HG03103 (cell line): ENCODE results near the gene SMAD9.

Experiments used
- ATAC-seq: cut with Tn5 transposase; IDR thresholded peaks from one replicate; pipeline ENCODE4 v1.9.1; 2021; ENCODE audit warnings: low read depth; ENCODE audit not compliant: unreplicated experiment

SMAD9 gene

DNA sequence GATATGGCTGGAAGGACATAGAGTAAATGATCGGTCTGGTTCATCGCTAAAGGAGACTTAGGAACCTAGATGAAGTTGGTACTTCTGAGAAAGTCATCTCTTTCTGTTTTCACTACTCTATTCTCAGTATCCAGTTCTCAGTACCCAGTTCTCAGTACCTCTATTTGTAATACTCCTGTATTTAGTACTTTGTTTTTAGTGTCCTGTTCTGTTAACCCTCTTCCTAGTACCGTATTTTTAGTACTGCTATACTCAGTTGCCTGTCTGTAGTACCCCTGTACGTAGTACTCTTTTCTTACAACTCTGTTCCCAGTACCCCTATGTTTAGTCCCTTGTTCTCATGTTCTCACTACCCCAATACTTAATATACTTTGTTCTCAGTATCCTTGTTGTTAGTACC, 99.8 kb downstream of the SMAD9 start:
- peak; percentile 42 for ATAC-seq

DNA sequence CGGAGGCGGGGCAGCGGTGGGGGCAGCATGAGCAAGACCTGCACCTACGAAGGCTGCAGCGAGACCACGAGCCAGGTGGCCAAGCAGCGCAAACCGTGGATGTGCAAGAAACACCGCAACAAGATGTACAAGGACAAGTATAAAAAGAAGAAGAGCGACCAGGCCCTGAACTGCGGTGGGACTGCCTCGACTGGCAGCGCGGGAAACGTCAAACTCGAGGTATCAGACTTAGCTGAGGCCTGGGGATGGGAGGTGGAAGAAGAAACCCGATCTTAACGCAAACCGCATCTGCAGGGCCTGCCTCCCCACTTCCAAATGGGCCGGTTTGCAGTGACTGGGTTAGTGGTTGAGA, 100.3 kb downstream of the SMAD9 start:
- peak; percentile 7 for ATAC-seq

DNA sequence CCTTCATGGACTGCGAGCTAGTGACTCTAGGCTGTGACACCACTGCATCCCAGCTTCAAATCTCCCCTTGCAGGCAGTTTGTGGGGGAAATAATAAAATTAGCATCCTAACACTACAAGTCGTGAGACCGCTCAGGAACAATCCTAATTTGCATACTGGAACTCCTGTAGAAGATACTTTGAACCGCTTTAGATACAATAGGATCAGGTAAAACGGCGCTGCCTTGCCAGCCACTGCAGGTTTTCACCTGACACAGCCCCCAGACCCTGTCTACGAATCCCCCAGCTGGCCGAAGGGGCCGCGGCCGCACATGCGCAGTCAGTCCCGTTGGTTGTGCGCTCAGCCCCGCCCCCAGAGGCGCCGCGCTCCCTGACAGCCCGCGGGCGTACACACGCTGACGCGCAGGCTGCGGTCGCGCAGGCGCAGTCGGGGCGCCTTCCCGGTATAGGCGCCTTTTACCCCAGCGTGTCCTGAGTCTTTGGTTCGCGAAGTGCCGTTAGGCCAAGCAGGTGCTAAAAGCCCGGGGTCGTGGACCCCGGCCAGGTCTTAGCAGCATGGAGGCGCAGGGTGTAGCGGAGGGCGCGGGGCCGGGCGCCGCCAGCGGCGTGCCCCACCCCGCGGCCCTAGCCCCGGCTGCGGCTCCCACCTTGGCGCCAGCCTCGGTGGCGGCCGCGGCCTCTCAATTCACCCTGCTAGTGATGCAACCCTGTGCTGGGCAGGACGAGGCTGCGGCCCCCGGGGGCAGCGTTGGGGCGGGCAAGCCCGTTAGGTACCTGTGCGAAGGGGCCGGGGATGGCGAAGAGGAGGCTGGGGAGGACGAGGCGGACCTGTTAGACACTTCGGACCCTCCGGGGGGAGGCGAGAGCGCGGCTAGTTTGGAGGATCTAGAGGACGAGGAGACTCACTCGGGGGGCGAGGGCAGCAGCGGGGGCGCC, 101.0 kb downstream of the SMAD9 start, which contains the start of gene RFXAP:
Gene RFXAP, plus strand, starts transcription at position 419 of the 935 bp plus-strand sequence. Its CDS starts 136 bp downstream, at position 555.
- ATAC-seq = peak; percentile 82

DNA sequence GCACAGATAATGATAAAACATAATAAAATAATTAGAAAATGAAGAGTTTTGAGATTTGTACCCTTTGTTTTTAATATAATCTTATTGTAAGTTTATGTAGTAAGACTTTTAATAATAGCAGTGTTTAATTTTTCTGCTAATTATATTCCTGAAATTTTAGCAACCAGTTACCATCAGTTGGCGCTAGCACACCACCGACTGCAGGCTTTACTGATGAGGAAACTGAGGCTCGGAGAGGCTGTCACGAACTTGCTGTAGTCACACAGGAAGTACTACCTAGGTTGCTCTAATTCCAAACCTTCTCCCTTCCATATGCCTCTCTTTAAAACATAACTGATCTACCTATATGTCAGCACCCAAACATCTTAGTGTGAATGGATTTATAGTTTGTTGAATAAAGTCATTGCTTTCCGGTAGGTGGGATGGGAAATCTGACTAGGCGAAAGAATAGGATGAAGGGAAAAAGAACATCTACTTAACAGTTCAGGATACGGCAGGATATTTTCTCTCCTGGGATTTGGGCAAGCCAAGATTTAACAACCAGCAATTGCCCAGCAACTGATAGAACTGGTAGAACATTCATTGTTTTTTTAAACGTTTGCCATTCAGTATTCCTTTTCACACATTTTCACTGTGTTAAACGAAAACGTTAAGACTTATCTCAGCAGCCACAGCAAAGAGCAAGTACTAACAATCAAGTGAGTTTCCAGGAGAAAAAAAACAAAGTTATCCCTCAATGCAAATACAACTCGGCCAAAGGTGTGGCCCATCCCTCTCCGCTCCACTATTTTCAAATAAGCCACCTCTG, 101.8 kb downstream of the SMAD9 start:
- no peak for ATAC-seq

DNA sequence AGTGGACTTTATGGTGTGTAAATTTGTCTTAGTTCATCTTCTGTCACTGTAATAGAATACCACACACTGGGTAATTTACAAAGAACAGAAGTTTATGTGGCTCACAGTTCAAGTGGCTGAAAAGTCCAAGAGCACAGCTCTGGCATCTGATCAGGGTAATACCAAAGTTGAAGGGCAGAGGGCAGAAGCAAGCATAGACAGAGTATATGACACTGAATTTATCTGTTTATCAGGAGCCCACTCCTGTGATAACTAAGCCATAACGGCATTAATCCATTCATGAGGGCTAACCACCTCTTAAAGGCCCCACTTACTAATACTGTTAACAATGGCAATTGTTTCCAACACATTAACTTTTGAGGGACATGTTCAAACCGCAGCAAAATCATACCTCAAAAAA, 105.0 kb downstream of the SMAD9 start:
- no peak for ATAC-seq

DNA sequence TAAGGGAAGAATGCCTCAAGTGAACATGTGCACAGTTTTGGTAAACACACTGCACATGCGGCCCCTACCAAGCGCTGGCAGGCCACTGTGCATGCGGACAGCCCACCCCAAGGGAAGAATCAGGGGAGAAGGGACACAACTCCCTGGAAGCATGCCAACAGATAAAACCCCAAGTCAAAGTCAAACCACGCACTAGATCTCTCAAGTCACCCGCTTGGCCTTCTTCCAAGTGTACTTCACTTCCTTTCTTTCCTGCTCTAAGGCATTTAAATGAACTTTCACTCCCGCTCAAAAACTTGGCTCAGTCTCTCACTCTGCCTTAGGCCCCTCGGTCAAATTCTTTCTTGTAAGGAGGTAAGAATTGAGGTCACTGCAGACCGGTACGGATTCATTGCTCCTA, 105.6 kb downstream of the SMAD9 start:
- ATAC-seq = no peak

DNA sequence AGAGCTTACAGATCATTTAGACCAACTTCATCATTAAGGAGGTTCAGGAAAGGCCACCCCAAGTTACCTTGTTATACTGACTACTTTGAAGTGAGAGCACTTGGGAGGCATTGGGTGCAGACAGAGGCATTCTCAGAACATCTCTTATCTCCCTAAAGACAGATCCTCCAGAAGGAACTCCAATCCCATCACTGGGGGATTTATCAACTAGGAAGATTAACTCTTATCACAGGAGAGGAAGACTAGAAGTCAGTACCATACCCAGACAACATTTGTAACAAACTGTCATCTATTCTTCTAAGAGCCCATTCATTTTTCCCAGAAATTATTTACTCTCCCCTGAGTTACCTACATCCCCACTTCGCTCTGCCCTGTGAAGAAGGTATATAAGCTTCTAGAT, 106.8 kb downstream of the SMAD9 start:
- no peak for ATAC-seq

DNA sequence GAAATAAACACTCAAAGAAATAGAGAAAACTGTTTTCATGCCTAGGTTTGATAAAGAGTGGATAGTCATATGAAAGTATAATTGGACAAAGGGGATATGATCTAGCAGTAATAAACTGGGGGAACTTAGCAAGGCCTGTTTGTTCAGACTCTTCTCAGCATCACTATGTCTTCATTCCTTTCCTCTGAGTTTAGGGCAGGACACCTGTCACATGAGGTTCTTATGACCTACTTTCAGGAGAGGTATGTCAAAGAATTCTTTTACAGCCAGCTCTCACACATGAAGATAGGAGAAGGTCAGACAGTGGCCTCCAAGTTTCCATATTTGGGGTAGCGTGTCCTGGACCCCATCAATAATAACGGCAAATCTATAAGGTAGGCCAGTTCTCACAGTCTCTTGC, 112.4 kb downstream of the SMAD9 start:
- no peak for ATAC-seq

DNA sequence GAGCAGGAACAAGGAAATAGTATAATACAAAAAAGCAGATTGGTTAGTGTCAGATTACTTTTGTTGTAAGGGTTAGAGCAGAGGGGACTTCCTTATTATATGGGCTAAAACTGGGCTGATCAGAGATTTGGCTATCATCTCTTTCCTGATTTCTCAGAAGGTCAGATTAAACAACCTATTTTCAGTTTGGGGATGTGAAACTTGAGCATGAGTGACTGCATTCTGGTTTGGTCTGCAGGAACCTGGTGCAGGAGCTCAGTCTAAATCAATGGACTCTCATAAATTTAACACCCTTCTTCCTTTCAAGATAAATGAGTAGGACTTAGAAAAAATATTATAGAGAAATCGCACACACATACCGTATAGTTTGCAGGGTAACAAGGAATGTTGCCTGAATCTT, 113.9 kb downstream of the SMAD9 start:
- ATAC-seq = peak; percentile 85

DNA sequence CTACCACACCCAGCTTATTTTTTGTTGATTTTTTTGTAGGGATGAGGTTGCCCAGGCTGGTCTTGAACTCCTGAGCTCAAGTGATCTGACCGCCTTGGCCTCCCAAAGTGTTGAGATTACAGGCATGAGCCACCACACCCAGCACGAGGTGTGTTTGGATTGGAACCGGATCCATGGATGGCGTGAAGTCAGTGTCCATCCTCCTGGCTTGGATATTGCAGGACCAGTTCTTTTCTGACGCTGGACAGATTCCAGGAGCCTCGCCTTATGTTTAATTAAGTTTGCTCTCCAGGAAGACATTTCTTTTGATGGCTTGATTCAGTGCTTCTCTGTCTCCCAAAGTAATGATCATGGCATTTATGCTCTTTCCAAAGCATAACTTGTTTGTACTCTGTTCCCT, 115.5 kb downstream of the SMAD9 start:
- ATAC-seq = no peak

DNA sequence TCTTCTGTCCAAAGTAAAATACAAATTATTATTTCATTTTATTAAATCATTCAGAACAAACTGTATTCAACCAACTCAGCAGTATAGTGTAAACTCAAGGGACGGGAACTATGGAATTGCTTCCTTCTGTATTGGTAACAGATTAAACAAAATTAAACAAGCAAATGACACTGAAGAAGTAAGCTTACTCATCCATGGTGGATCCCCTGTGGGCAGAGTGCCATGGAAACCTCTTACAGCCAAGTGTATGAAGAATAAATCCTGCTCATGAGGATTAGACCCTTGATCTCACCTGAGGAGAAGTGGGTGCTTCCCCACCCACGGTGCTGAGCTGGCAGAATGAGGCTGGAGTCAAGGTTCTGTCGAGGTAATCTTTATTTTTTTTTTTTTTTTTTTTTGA, 119.0 kb downstream of the SMAD9 start:
- no peak for ATAC-seq

DNA sequence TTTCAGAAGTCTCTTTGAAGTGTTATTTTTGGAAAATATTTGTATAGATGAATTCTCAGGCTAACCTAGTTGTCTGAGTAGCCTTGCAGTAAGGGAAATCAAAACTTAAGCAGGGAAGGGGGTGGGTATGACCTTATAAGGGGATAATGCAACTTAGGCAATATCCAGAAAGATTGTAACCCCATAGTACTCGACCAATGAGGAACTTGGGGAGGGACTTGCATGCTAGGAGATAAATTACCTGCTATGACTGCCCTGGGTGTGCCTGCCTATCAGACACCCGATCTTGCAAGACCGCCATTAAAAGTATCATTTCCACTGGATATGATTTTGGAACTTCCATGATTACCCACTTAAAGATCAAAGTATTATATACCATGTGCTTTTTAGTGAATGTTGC, 124.0 kb downstream of the SMAD9 start:
- ATAC-seq = no peak

DNA sequence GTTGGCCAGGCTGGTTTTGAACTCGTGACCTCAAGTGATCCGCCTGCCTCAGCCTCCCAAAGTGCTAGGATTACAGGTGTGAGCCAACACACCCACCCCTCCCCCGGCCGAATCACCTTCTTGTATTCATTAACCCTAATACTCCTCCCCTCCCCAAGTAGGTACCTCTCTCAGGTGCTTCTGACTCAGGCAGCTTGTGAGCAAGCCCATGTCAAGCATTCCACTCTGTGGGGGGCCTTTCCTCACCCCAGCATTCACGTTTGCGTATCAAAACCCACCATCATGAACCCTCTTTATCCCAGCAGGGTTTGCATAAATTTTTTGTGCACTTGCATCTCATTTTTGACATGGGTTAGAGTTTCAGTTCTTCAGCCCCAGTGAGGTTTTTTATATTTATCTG, 124.6 kb downstream of the SMAD9 start:
- no peak for ATAC-seq
